ENCODE results near the gene EVC.

DNA sequence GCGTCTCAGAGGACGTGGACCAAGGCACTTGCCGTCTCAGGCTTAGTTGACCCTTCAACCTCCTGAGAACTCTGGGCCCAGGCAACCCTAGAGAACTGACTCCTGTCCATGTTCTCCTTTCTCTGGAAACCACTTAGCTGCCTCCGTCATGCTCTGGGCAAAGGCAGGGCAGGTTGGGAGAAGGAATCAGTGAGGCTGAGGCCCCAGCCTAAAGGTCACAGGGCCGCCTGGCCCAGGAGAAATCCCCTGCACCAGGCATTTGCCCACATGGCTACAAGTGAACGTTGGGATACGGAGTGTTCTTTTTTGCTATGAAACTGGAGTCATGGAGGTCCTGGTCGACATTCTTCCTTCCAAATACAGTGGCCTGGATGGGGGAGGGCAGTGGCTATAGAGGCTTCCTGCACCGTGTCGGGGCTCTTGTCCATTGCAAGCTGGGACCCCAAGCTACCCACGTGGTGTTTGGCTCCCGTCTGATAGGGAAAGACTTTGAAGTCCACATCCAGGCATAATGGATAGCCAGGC is 105.9 kb downstream of the EVC start:
- TF ChIP-seq EP300 (IDR thresholded peaks at IDR 0.05; ENCODE audit: borderline replicate concordance in 1 of 2, low read depth in 2 of 2, low read length in 2 of 2), result no peak
- TF ChIP-seq JUND (IDR thresholded peaks at IDR 0.05; ENCODE audit: low read length), result no peak
- TF ChIP-seq, protein P1, sequence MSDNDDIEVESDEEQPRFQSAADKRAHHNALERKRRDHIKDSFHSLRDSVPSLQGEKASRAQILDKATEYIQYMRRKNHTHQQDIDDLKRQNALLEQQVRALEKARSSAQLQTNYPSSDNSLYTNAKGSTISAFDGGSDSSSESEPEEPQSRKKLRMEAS (IDR thresholded peaks at IDR 0.05), result no peak
- no peak for TF ChIP-seq CTCF (IDR thresholded peaks at IDR 0.05; ENCODE audit: control extremely low read depth in 1 of 3, insufficient read depth in 1 of 3, low read depth in 1 of 3, low read length in 3 of 3)
- TF ChIP-seq NRF1 (IDR thresholded peaks at IDR 0.05; ENCODE audit: low read depth, low read length), result no peak
- no peak for TF ChIP-seq SP2 (IDR thresholded peaks at IDR 0.05; ENCODE audit: low read length)

Measured in H1 (cell line).